CD4-positive, alpha-beta T cell (primary cell): ENCODE measurements around the gene HDAC9. TPM values are rescaled to one million over a fixed set of nuclear protein-coding genes. Genes with fewer than 3 reads are reported as not detected.

Source experiments
- ATAC-seq: fragments of 200-7000 bp; cut with Tn5 transposase; one replicate; pipeline ENCODE4 v1.10.0; 2022; ENCODE audit warnings: mild to moderate bottlenecking; ENCODE audit not compliant: poor library complexity
- CTCF ChIA-PET: fragments of 350-600 bp; sonication (Branson Sonifier 250); formaldehyde crosslinking; loops from one replicate; lab custom pipeline; 2021; ENCODE audit warnings: antibody characterized with exemption, inconsistent platforms; lab: Charles Lee
- POLR2A ChIA-PET: fragments of 350-600 bp; sonication (Branson Sonifier 250); formaldehyde crosslinking; loops from one replicate; lab custom pipeline; 2021; ENCODE audit warnings: antibody characterized with exemption, inconsistent platforms; lab: Charles Lee
- DNase-seq, 14 experiments: peaks; one replicate each; pipeline ENCODE4 v3.0.0-alpha.2; 2013 to 2020; ENCODE audit warnings: mixed read lengths in 2 of 14
- H3K27ac ChIP-seq, 2 donors: one replicate each; pipeline versions ENCODE4 v1.5.1 to v1.7.0; 2013; ENCODE audit warnings: low read length in 2 of 2, low read depth in 1 of 2, mild to moderate bottlenecking in 1 of 2
- H3K27me3 ChIP-seq, 2 experiments: 1 replicate in 1 of 2; 2 replicates in 1 of 2; pipeline versions ENCODE4 v1.6.1 to v1.7.0; 2013; ENCODE audit warnings: low read length in 2 of 2, control low read depth in 1 of 2, mild to moderate bottlenecking in 1 of 2, moderate library complexity in 1 of 2; ENCODE audit not compliant: insufficient read depth in 2 of 2, control insufficient read depth in 1 of 2
- H3K36me3 ChIP-seq: one replicate; pipeline ENCODE4 v1.6.1; 2013; ENCODE audit warnings: low read length, control low read depth; ENCODE audit not compliant: insufficient read depth
- H3K4me1 ChIP-seq: one replicate; pipeline ENCODE4 v1.6.1; 2013; ENCODE audit warnings: low read length, control low read depth; ENCODE audit not compliant: insufficient read depth
- H3K4me3 ChIP-seq: one replicate; pipeline ENCODE4 v1.5.1; 2013; ENCODE audit warnings: mild to moderate bottlenecking, low read length, moderate library complexity
- H3K9me3 ChIP-seq, 2 experiments: 1 replicate in 1 of 2; 2 replicates in 1 of 2; pipeline versions ENCODE4 v1.6.1 to v1.7.0; 2013; ENCODE audit warnings: low read length in 2 of 2, mild to moderate bottlenecking in 2 of 2, control low read depth in 1 of 2, moderate library complexity in 1 of 2; ENCODE audit not compliant: control insufficient read depth in 1 of 2, insufficient read depth in 1 of 2
- H3K27ac Mint-ChIP-seq: one replicate; pipeline ENCODE4 v1.8.0; 2020; ENCODE audit warnings: mixed read lengths
- H3K27me3 Mint-ChIP-seq: one replicate; pipeline ENCODE4 v1.8.0; 2021; ENCODE audit warnings: mixed read lengths
- H3K36me3 Mint-ChIP-seq: one replicate; pipeline ENCODE4 v1.8.0; 2021; ENCODE audit warnings: low read depth, mixed read lengths
- H3K4me1 Mint-ChIP-seq: one replicate; pipeline ENCODE4 v1.8.0; 2021; ENCODE audit warnings: low read depth, mixed read lengths
- H3K4me3 Mint-ChIP-seq: one replicate; pipeline ENCODE4 v1.8.0; 2020; ENCODE audit warnings: mild to moderate bottlenecking, mixed read lengths
- H3K9me3 Mint-ChIP-seq: one replicate; pipeline ENCODE4 v1.8.0; 2020; ENCODE audit warnings: mixed read lengths
- CTCF ChIP-seq: fragments of 200-600 bp; IDR thresholded peaks from one replicate; pipeline ENCODE4 v1.8.0; 2022; ENCODE audit warnings: antibody characterized with exemption, mild to moderate bottlenecking
- intact Hi-C, 2 experiments: fragments of 100-400 bp; cut with DNase I in 1 of 2; cut with micrococcal nuclease in 1 of 2; formaldehyde crosslinking; loops; one replicate each; pipeline versions ENCODE4 v1.15.1 to v1.9.0; 2023 to 2025; cut with DNase I, micrococcal nuclease
- total RNA-seq, 174 experiments: library from RNA in 2 of 174; stranded (reverse) in 2 of 174; gene quantifications; one replicate each; pipeline ENCODE4 v1.2.3 and lab custom pipeline; 2021 to 2026

The HDAC9 gene
- total RNA-seq, 2 experiments from 2014 or later: 0.73 to 1.2 TPM

- H3K36me3 ChIP-seq: no peaks in the 10 kb centered on the region
- TF ChIP-seq CTCF: no peak
- intact Hi-C loops: no loop called here
- H3K27me3 ChIP-seq: no peaks in the 10 kb centered on the region
- H3K27ac ChIP-seq: no peak overlapping the region
- ChIA-PET CTCF (no interaction called here), POLR2A (no interaction called here)
- no peaks in the 10 kb centered on the region for H3K27me3 Mint-ChIP-seq
- H3K4me3 ChIP-seq: no peak overlapping the region
- no peaks in the 10 kb centered on the region for H3K4me1 Mint-ChIP-seq
- ATAC-seq: no peak
- H3K27ac Mint-ChIP-seq: no peak overlapping the region
- no peaks in the 10 kb centered on the region for H3K9me3 ChIP-seq
- no peaks in the 10 kb centered on the region for H3K36me3 Mint-ChIP-seq
- H3K4me1 ChIP-seq: no peaks in the 10 kb centered on the region
- H3K9me3 Mint-ChIP-seq: no peaks in the 10 kb centered on the region
- DNase-seq: no peak
- no peak overlapping the region for H3K4me3 Mint-ChIP-seq
Observed at GRCh38 chr7:18845700-18846099, 350.2 kb downstream of the HDAC9 start.

- Mint-ChIP-seq H3K9me3 (no peaks in the 10 kb centered on the region), H3K4me1 (no peaks in the 10 kb centered on the region), H3K27ac (no peak overlapping the region), H3K36me3 (no peaks in the 10 kb centered on the region), H3K27me3 (no peaks in the 10 kb centered on the region), H3K4me3 (no peak overlapping the region)
- no peaks in the 10 kb centered on the region for H3K4me1 ChIP-seq
- TF ChIP-seq CTCF: no peak
- DNase-seq (no peak), ATAC-seq (no peak)
- no peaks in the 10 kb centered on the region for H3K27me3 ChIP-seq
- intact Hi-C loops: no loop called here
- ChIA-PET POLR2A (interaction anchor here (0.6 kb wide), 1 partner anchor 594 kb away, joined by 3 read pairs; no protein-coding TSS in a partner anchor), CTCF (no interaction called here)
- no peaks in the 10 kb centered on the region for H3K9me3 ChIP-seq
- H3K36me3 ChIP-seq: no peaks in the 10 kb centered on the region
- no peak overlapping the region for H3K4me3 ChIP-seq
- no peak overlapping the region for H3K27ac ChIP-seq
Observed at GRCh38 chr7:18846765-18847215, 351.2 kb downstream of the HDAC9 start.

- Histone ChIP-seq H3K9me3 (no peaks in the 10 kb centered on the region), H3K27ac (no peak overlapping the region), H3K4me1 (no peaks in the 10 kb centered on the region), H3K4me3 (no peak overlapping the region), H3K36me3 (no peaks in the 10 kb centered on the region), H3K27me3 (no peaks in the 10 kb centered on the region)
- intact Hi-C loops: no loop called here
- H3K4me1 Mint-ChIP-seq: no peaks in the 10 kb centered on the region
- ATAC-seq: no peak
- CTCF ChIA-PET: no interaction called here
- no peak for TF ChIP-seq CTCF
- no peak overlapping the region for H3K4me3 Mint-ChIP-seq
- POLR2A ChIA-PET: no interaction called here
- no peaks in the 10 kb centered on the region for H3K36me3 Mint-ChIP-seq
- DNase-seq: no peak
- no peak overlapping the region for H3K27ac Mint-ChIP-seq
- H3K9me3 Mint-ChIP-seq: no peaks in the 10 kb centered on the region
- no peaks in the 10 kb centered on the region for H3K27me3 Mint-ChIP-seq
Observed at GRCh38 chr7:18849130-18849529, 353.6 kb downstream of the HDAC9 start.
